HCT116 (cell line): ENCODE results near the gene ARRDC2. TPM values are rescaled to one million over a fixed set of nuclear protein-coding genes. Genes with fewer than 3 reads are reported as not detected.
A peak's percentile ranks its signal among the peaks of the same experiment; 100 is the strongest.

Experiments
- ATAC-seq: fragments of 200-7000 bp; cut with Tn5 transposase; 2 replicates; pipeline ENCODE4 v1.9.1; 2020; ENCODE audit warnings: mild to moderate bottlenecking, moderate library complexity
- BruUV-seq: library from RNA; stranded (reverse); fragments of 400-500 nt; replicated peaks from 2 replicates; lab custom pipeline; 2021; lab: Mats Ljungman, UMichigan
- CTCF ChIA-PET: fragments of 300-600 bp; sonication (Branson Sonifier 250); formaldehyde crosslinking; loops from one replicate; lab custom pipeline; 2021; ENCODE audit warnings: antibody characterized with exemption; lab: Charles Lee
- POLR2A ChIA-PET: fragments of 300-600, 350-600 bp; sonication (Branson Sonifier 250); formaldehyde crosslinking; loops from one replicate; lab custom pipeline; 2021; ENCODE audit warnings: antibody characterized with exemption; lab: Charles Lee
- RAD21 ChIA-PET, 2 experiments: fragments of 300-600 bp; sonication (Branson Sonifier 250); formaldehyde crosslinking; loops; one replicate each; lab custom pipeline; 2023; ENCODE audit warnings: low total read pairs in 2 of 2; ENCODE audit not compliant: uncharacterized antibody in 2 of 2, unreplicated experiment in 2 of 2, low non-redundant PET in 1 of 2; lab: Charles Lee
- DNase-seq: peaks from one replicate; pipeline ENCODE4 v3.0.0-alpha.2; 2010; ENCODE audit warnings: low read depth, low spot score
- H2AFZ ChIP-seq: fragments of 200-600 bp; shearing (Covaris generic), sonication (generic); 2 replicates; pipeline ENCODE4 v1.6.1; 2017; ENCODE audit warnings: low read depth, mixed run types, mixed read lengths, antibody characterized with exemption, low read length; ENCODE audit not compliant: poor library complexity, severe bottlenecking
- H3K27ac ChIP-seq: 2 replicates; pipeline ENCODE4 v1.5.1; 2012; ENCODE audit warnings: low read depth, low read length
- H3K27me3 ChIP-seq: fragments of 200-600 bp; sonication (generic); 2 replicates; pipeline ENCODE4 v1.6.1; 2016; ENCODE audit warnings: mixed run types, low read length, mixed read lengths; ENCODE audit not compliant: insufficient read depth
- H3K36me3 ChIP-seq, 2 experiments: fragments of 200-500 bp in 1 of 2; fragments of 200-600 bp in 1 of 2; sonication (Bioruptor generic) in 1 of 2; sonication (generic) in 1 of 2; 2 replicates each; pipeline versions ENCODE4 v1.5.1 to v1.6.1; 2014 to 2016; ENCODE audit warnings: low read length in 2 of 2, inconsistent platforms in 1 of 2, mixed read lengths in 1 of 2, mixed run types in 1 of 2; ENCODE audit not compliant: insufficient read depth in 2 of 2, control insufficient read depth in 1 of 2
- H3K4me1 ChIP-seq, 2 experiments: fragments of 200-600 bp in 1 of 2; sonication (generic) in 1 of 2; 2 replicates each; pipeline versions ENCODE4 v1.5.1 to v1.6.1; 2012 to 2017; ENCODE audit warnings: low read length in 2 of 2, inconsistent platforms in 1 of 2, mild to moderate bottlenecking in 1 of 2, mixed read lengths in 1 of 2, mixed run types in 1 of 2, moderate library complexity in 1 of 2; ENCODE audit not compliant: insufficient read depth in 2 of 2, control insufficient read depth in 1 of 2
- H3K4me2 ChIP-seq: fragments of 200-600 bp; sonication (generic); 2 replicates; pipeline ENCODE4 v1.6.1; 2017; ENCODE audit warnings: mixed run types, low read length, mixed read lengths
- H3K4me3 ChIP-seq, 2 experiments: fragments of 200-600 bp in 1 of 2; sonication (generic) in 1 of 2; replicated peaks in 1 of 2; 2 replicates each; pipeline ENCODE4 v1.5.1; 2011 to 2016; ENCODE audit warnings: low read length in 2 of 2, control low read depth in 1 of 2, low read depth in 1 of 2, mild to moderate bottlenecking in 1 of 2, mixed read lengths in 1 of 2, mixed run types in 1 of 2
- H3K79me2 ChIP-seq: fragments of 200-600 bp; sonication (generic); 2 replicates; pipeline ENCODE4 v1.6.1; 2017; ENCODE audit warnings: mild to moderate bottlenecking, mixed run types, low read length, moderate library complexity, mixed read lengths; ENCODE audit not compliant: insufficient read depth
- H3K9ac ChIP-seq: fragments of 200-600 bp; sonication (generic); 2 replicates; pipeline ENCODE4 v1.6.1; 2016; ENCODE audit warnings: low read length, mixed read lengths
- H3K9me2 ChIP-seq: fragments of 200-600 bp; sonication (generic), shearing (Covaris generic); 2 replicates; pipeline ENCODE4 v1.6.1; 2017; ENCODE audit warnings: mixed run types, mild to moderate bottlenecking, moderate library complexity; ENCODE audit not compliant: insufficient read depth
- H3K9me3 ChIP-seq, 2 experiments: fragments of 200-500 bp in 1 of 2; fragments of 200-600 bp in 1 of 2; sonication (Bioruptor generic) in 1 of 2; sonication (generic) in 1 of 2; 2 replicates each; pipeline ENCODE4 v1.6.1; 2014 to 2017; ENCODE audit warnings: low read length in 2 of 2, mixed read lengths in 2 of 2, inconsistent platforms in 1 of 2, low read depth in 1 of 2, mild to moderate bottlenecking in 1 of 2, mixed run types in 1 of 2, moderate library complexity in 1 of 2; ENCODE audit not compliant: control insufficient read depth in 1 of 2, insufficient read depth in 1 of 2
- H4K20me1 ChIP-seq: fragments of 200-600 bp; sonication (generic), shearing (Covaris generic); 2 replicates; pipeline ENCODE4 v1.6.1; 2017; ENCODE audit warnings: mixed run types, mild to moderate bottlenecking, moderate library complexity; ENCODE audit not compliant: insufficient read depth
- CTCF ChIP-seq, 3 experiments: fragments of 200-600 bp in 1 of 3; sonication (generic) in 1 of 3; IDR thresholded peaks in 2 of 3; conservative IDR thresholded peaks in 1 of 3; 2 replicates each; pipeline ENCODE4 v1.5.1; 2012 to 2017; ENCODE audit warnings: low read depth in 2 of 3, low read length in 2 of 3, antibody characterized with exemption in 1 of 3, borderline replicate concordance in 1 of 3, control low read depth in 1 of 3, mild to moderate bottlenecking in 1 of 3, mixed read lengths in 1 of 3, mixed run types in 1 of 3, moderate library complexity in 1 of 3; ENCODE audit not compliant: insufficient read depth in 1 of 3
- EGR1 ChIP-seq: IDR thresholded peaks from 2 replicates; pipeline ENCODE4 v1.6.1; 2012; ENCODE audit warnings: low read depth
- ELF1 ChIP-seq: IDR thresholded peaks from 2 replicates; pipeline ENCODE4 v1.6.1; 2012; ENCODE audit warnings: low read depth, borderline replicate concordance
- intact Hi-C: fragments of 100-400 bp; cut with micrococcal nuclease; formaldehyde crosslinking; loops from 2 replicates; pipeline ENCODE4 v1.10.0; 2022
- total RNA-seq: library from RNA; stranded (reverse); gene quantifications from one replicate; pipeline ENCODE4 v1.2.1, GENCODE V29; 2021; ENCODE audit not compliant: unreplicated experiment

The ARRDC2 gene
- total RNA-seq, 1 experiment from 2014 or later: 36.5 TPM

DNA sequence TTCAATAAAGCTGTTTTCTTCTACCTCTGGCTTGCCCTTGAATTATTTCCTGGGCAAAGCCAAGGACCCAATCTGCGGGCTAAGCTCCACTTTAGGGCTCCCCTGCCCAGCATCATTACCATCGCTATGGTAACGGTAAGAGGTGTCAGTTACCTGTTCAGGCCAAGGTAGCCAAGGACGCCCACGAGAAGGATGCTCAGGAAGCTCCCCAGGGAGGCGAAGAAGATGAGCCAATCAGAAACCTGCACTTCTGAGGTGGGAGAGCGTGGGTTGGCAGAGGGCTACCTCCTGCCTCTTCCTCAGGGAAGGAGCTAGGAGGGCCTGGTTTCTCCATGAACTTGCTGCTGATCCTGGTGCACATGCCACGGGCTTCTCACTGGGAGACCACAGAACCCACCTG lies 54.1 kb downstream of the ARRDC2 start:
- Histone ChIP-seq H3K4me3 (no peak overlapping the region), H3K27me3 (no peaks in the 10 kb centered on the region), H3K9me2 (no peaks in the 10 kb centered on the region), H2AFZ (no peak overlapping the region), H3K4me1 (peaks cover 13 to 33% of the 10 kb centered on the region in 2 experiments; a peak in 3 of 4 replicates), H3K79me2 (no peaks in the 10 kb centered on the region), H3K27ac (no peak overlapping the region), H3K36me3 (no peaks in the 10 kb centered on the region), H3K4me2 (peak overlapping the region; percentile 6; the same call in 1 of the 2 replicates), H3K9me3 (no peaks in the 10 kb centered on the region), H3K9ac (no peak overlapping the region), H4K20me1 (no peaks in the 10 kb centered on the region)
- intact Hi-C loops: no loop called here
- ATAC-seq (no peak), DNase-seq (no peak)
- TF ChIP-seq EGR1: no peak
- BruUV-seq: no TSS peak
- CTCF ChIA-PET: interaction anchor here (0.9 kb wide), 1 partner anchor 64 kb away, joined by 6 read pairs; no protein-coding TSS in a partner anchor
- RAD21 ChIA-PET: no interaction called here
- POLR2A ChIA-PET: no interaction called here

DNA sequence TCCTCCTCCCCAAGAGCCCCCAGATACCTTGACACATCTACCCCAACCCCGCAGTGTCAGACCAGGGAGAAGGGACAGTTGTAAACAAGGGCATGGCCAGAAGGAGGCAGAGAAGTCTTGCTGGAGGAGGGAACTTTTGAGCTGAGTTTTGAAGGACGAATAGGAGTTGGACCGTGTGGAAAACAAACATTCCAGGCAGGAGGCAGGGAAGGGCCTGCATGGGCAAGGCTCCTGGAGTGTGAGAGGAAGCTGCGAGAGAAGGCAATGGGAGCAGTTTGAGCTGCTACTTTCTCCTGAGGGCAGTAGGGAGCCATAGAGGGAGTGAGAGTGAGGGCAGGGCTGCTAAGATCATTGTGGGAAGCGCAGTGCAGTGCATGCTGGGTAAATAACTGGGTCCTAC lies 55.5 kb downstream of the ARRDC2 start:
- ATAC-seq (no peak), DNase-seq (no peak)
- CTCF ChIA-PET: no interaction called here
- no peaks in the 10 kb centered on the region for H3K79me2 ChIP-seq
- intact Hi-C loops: no loop called here
- RAD21 ChIA-PET: no interaction called here
- no peak overlapping the region for H3K9ac ChIP-seq
- H4K20me1 ChIP-seq: no peaks in the 10 kb centered on the region
- no peak overlapping the region for H3K4me2 ChIP-seq
- no peaks in the 10 kb centered on the region for H3K9me2 ChIP-seq
- no peak for TF ChIP-seq ELF1
- TF ChIP-seq CTCF (IDR thresholded peaks at IDR 0.05 in 2 of 3, conservative IDR thresholded peaks at IDR 0.05 in 1 of 3; ENCODE audit: borderline replicate concordance in 1 of 3, insufficient read depth in 1 of 3, low read depth in 2 of 3, low read length in 2 of 3): peak in 2 of 3 experiments; percentile 4 to 17; a peak in 1 of 6 replicates
- H3K27me3 ChIP-seq: no peaks in the 10 kb centered on the region
- no peak overlapping the region for H3K27ac ChIP-seq
- no TSS peak for BruUV-seq
- no peaks in the 10 kb centered on the region for H3K36me3 ChIP-seq
- H2AFZ ChIP-seq: no peak overlapping the region
- H3K4me3 ChIP-seq: no peak overlapping the region
- peaks cover 10 to 23% of the 10 kb centered on the region in 2 experiments; a peak in 3 of 4 replicates for H3K4me1 ChIP-seq
- POLR2A ChIA-PET: no interaction called here
- no peaks in the 10 kb centered on the region for H3K9me3 ChIP-seq

Other genes with a start within 250 kb of the ARRDC2 start
- 22.2 TPM for gene B3GNT3, start 213.0 kb upstream of the ARRDC2 start, total RNA-seq
- 0.96 TPM for gene INSL3, start 186.7 kb upstream of the ARRDC2 start, total RNA-seq
- 5.7 TPM for gene JAK3, start 160.2 kb upstream of the ARRDC2 start, total RNA-seq
- gene RPL18A, start 148.3 kb upstream of the ARRDC2 start, total RNA-seq: 3,525 TPM
- 0.59 TPM for gene SLC5A5, start 136.2 kb upstream of the ARRDC2 start, total RNA-seq
- 177 TPM for gene CCDC124, start 75.2 kb upstream of the ARRDC2 start, total RNA-seq
- 0.61 TPM for gene KCNN1, start 41.1 kb upstream of the ARRDC2 start, total RNA-seq
- gene IL12RB1, start 78.8 kb downstream of the ARRDC2 start, total RNA-seq: not detected
- gene MAST3, start 89.6 kb downstream of the ARRDC2 start, total RNA-seq: 14.2 TPM
- gene PIK3R2, start 145.0 kb downstream of the ARRDC2 start, total RNA-seq: 53.4 TPM
- gene IFI30, start 165.6 kb downstream of the ARRDC2 start, total RNA-seq: 64.6 TPM
- gene MPV17L2, start 185.0 kb downstream of the ARRDC2 start, total RNA-seq: 18.7 TPM
- 10.6 TPM for gene RAB3A, start 195.9 kb downstream of the ARRDC2 start, total RNA-seq
- gene PDE4C, start 218.3 kb downstream of the ARRDC2 start, total RNA-seq: 1.5 TPM